ENCODE results near the gene ZC3H4. TPM values are rescaled to one million over a fixed set of nuclear protein-coding genes. Genes with fewer than 3 reads are reported as not detected.

Gene ZC3H4
- 10 to 100 TPM; 77.1 to 78.6 TPM for total RNA-seq

GRCh38 chr19:47112997-47113849, at the start of gene ZC3H4:
ZC3H4 (minus strand) TSS chr19:47113776; CDS start chr19:47112584, 1,192 bp downstream.
- Mint-ChIP-seq H3K9me3 (no peaks in the 10 kb centered on the region), H3K36me3 (peaks cover 34% of the 10 kb centered on the region), H3K27ac (peak within 1 kb of the TSS; percentile 97), H3K27me3 (no peaks in the 10 kb centered on the region), H3K4me1 (ENCODE audit: low read depth) (peaks cover 24% of the 10 kb centered on the region), H3K4me3 (peak within 1 kb of the TSS; percentile 85)
- ChIA-PET CTCF (interaction anchor here (0.6 to 4.8 kb wide), 22 partner anchors 11 to 262 kb away, joined by 3 to 31 read pairs (median 4); partner anchors contain the start of gene SAE1), POLR2A (interaction anchor here (0.5 to 9.4 kb wide), 24 partner anchors 13 to 1810 kb away, joined by 3 to 205 read pairs (median 4); partner anchors contain the start of genes CCDC9, SAE1 and SLC1A5)
- intact Hi-C loops (cut with micrococcal nuclease): loop anchor here (1.0 to 5.0 kb wide), 12 partner anchors 17 to 487 kb away; partner anchors contain the start of genes CCDC9, INAFM1, NAPA and SAE1
- peak; percentile 100 for DNase-seq

- DNase-seq: no peak
- intact Hi-C loops (cut with micrococcal nuclease): no loop called here
- H3K27ac Mint-ChIP-seq: no peak overlapping the region
- no peak overlapping the region for H3K4me3 Mint-ChIP-seq
- H3K9me3 Mint-ChIP-seq: no peaks in the 10 kb centered on the region
- peaks cover 40% of the 10 kb centered on the region for H3K4me1 Mint-ChIP-seq (ENCODE audit: low read depth)
- no peaks in the 10 kb centered on the region for H3K27me3 Mint-ChIP-seq
- H3K36me3 Mint-ChIP-seq: peaks cover 28% of the 10 kb centered on the region
- ChIA-PET CTCF (interaction anchor here (1.5 to 10.2 kb wide), 3 partner anchors 12 to 84 kb away, joined by 3 to 103 read pairs (median 28); no protein-coding TSS in a partner anchor), POLR2A (no interaction called here)
These were observed 48.4 kb upstream of the ZC3H4 start for GRCh38 chr19:47161876-47162489.

GRCh38 chr19:47158879-47159503, 45.4 kb upstream of the ZC3H4 start:
- Mint-ChIP-seq H3K4me1 (ENCODE audit: low read depth) (peaks cover 57% of the 10 kb centered on the region), H3K36me3 (peaks cover 44% of the 10 kb centered on the region), H3K4me3 (peak overlapping the region; percentile 43), H3K27me3 (no peaks in the 10 kb centered on the region), H3K27ac (peak overlapping the region; percentile 84), H3K9me3 (no peaks in the 10 kb centered on the region)
- ChIA-PET CTCF (interaction anchor here (0.5 to 10.2 kb wide), 16 partner anchors 9 to 146 kb away, joined by 3 to 103 read pairs (median 6); no protein-coding TSS in a partner anchor), POLR2A (interaction anchor here (0.7 to 3.4 kb wide), 15 partner anchors 9 to 85 kb away, joined by 3 to 22 read pairs (median 4); partner anchors contain the start of gene ZC3H4)
- peak; percentile 62 for DNase-seq
- intact Hi-C loops (cut with micrococcal nuclease): loop anchor here (1.0 to 2.0 kb wide), 4 partner anchors 13 to 68 kb away; no protein-coding TSS in a partner anchor

- CTCF ChIA-PET: interaction anchor here (0.5 to 10.2 kb wide), 14 partner anchors 8 to 145 kb away, joined by 3 to 103 read pairs (median 6); no protein-coding TSS in a partner anchor
- H3K9me3 Mint-ChIP-seq: no peaks in the 10 kb centered on the region
- peak overlapping the region; percentile 84 for H3K27ac Mint-ChIP-seq
- intact Hi-C loops (cut with micrococcal nuclease): loop anchor here (2.0 kb wide), 1 partner anchor 68 kb away; no protein-coding TSS in a partner anchor
- POLR2A ChIA-PET: interaction anchor here (0.7 to 3.4 kb wide), 13 partner anchors 10 to 86 kb away, joined by 3 to 22 read pairs (median 4); partner anchors contain the start of gene ZC3H4
- H3K36me3 Mint-ChIP-seq: peaks cover 45% of the 10 kb centered on the region
- H3K27me3 Mint-ChIP-seq: no peaks in the 10 kb centered on the region
- no peak for DNase-seq
- peaks cover 58% of the 10 kb centered on the region for H3K4me1 Mint-ChIP-seq (ENCODE audit: low read depth)
- peak overlapping the region; percentile 43 for H3K4me3 Mint-ChIP-seq
These were observed 44.8 kb upstream of the ZC3H4 start for GRCh38 chr19:47158367-47158791.

- Mint-ChIP-seq H3K9me3 (no peaks in the 10 kb centered on the region), H3K27ac (peak overlapping the region; percentile 84), H3K27me3 (no peaks in the 10 kb centered on the region), H3K36me3 (peaks cover 50% of the 10 kb centered on the region), H3K4me3 (peak overlapping the region; percentile 43), H3K4me1 (ENCODE audit: low read depth) (peaks cover 64% of the 10 kb centered on the region)
- intact Hi-C loops (cut with micrococcal nuclease): loop anchor here (2.0 kb wide), 1 partner anchor 69 kb away; no protein-coding TSS in a partner anchor
- POLR2A ChIA-PET: interaction anchor here (0.8 to 3.4 kb wide), 13 partner anchors 12 to 86 kb away, joined by 3 to 22 read pairs (median 4); partner anchors contain the start of gene ZC3H4
- CTCF ChIA-PET: interaction anchor here (0.8 to 10.2 kb wide), 18 partner anchors 7 to 145 kb away, joined by 3 to 103 read pairs (median 6); partner anchors contain the start of genes SAE1 and ZC3H4
- peak; percentile 49 for DNase-seq
These were observed 44.1 kb upstream of the ZC3H4 start for GRCh38 chr19:47157431-47158321.

GRCh38 chr19:47156861-47157430, 43.4 kb upstream of the ZC3H4 start:
- ChIA-PET CTCF (interaction anchor here (0.8 to 10.2 kb wide), 12 partner anchors 8 to 144 kb away, joined by 3 to 103 read pairs (median 6); partner anchors contain the start of genes SAE1 and ZC3H4), POLR2A (interaction anchor here (0.8 to 3.4 kb wide), 8 partner anchors 11 to 87 kb away, joined by 3 to 22 read pairs (median 6); partner anchors contain the start of gene ZC3H4)
- H3K4me3 Mint-ChIP-seq: no peak overlapping the region
- peaks cover 64% of the 10 kb centered on the region for H3K4me1 Mint-ChIP-seq (ENCODE audit: low read depth)
- peaks cover 58% of the 10 kb centered on the region for H3K36me3 Mint-ChIP-seq
- H3K9me3 Mint-ChIP-seq: no peaks in the 10 kb centered on the region
- H3K27me3 Mint-ChIP-seq: no peaks in the 10 kb centered on the region
- peak; percentile 36 for DNase-seq
- H3K27ac Mint-ChIP-seq: peak overlapping the region; percentile 80
- intact Hi-C loops (cut with micrococcal nuclease): no loop called here

DNA sequence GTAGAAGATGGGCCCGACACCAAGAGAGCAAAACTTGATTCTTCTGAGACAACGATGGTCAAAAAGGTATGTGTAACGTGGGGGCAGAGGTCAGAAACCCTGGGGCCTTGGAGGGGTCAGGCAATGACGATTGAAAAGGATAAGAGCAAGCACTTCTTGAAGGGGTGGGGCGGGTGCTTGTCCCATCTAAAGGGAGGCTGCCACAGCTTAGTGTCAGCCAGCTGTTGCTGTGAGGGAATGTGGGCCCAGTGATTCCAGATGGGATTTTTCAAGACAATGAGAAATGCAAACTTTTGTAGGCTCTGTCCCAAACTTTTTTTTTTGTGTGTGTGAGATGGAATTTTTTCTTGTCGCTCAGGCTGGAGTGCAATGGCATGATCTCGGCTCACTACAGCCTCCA, 41.6 kb upstream of the ZC3H4 start:
- DNase-seq: no peak
- intact Hi-C loops (cut with micrococcal nuclease): no loop called here
- H3K4me3 Mint-ChIP-seq: no peak overlapping the region
- H3K27ac Mint-ChIP-seq: peak overlapping the region; percentile 1
- ChIA-PET CTCF (interaction anchor here (0.6 to 10.2 kb wide), 4 partner anchors 31 to 164 kb away, joined by 4 to 103 read pairs (median 28); no protein-coding TSS in a partner anchor), POLR2A (interaction anchor here (0.7 kb wide), 1 partner anchor 70 kb away, joined by 3 read pairs; no protein-coding TSS in a partner anchor)
- no peaks in the 10 kb centered on the region for H3K27me3 Mint-ChIP-seq
- no peaks in the 10 kb centered on the region for H3K9me3 Mint-ChIP-seq
- peaks cover 69% of the 10 kb centered on the region for H3K4me1 Mint-ChIP-seq (ENCODE audit: low read depth)
- peaks cover 68% of the 10 kb centered on the region for H3K36me3 Mint-ChIP-seq

- Mint-ChIP-seq H3K27ac (peak overlapping the region; percentile 13), H3K9me3 (no peaks in the 10 kb centered on the region), H3K36me3 (peaks cover 68% of the 10 kb centered on the region), H3K4me1 (ENCODE audit: low read depth) (peaks cover 62% of the 10 kb centered on the region), H3K4me3 (no peak overlapping the region), H3K27me3 (no peaks in the 10 kb centered on the region)
- DNase-seq: no peak
- ChIA-PET CTCF (interaction anchor here (1.0 to 10.2 kb wide), 3 partner anchors 34 to 93 kb away, joined by 4 to 103 read pairs (median 6); no protein-coding TSS in a partner anchor), POLR2A (no interaction called here)
- intact Hi-C loops (cut with micrococcal nuclease): no loop called here
These were observed 39.7 kb upstream of the ZC3H4 start for GRCh38 chr19:47153266-47153665.

- intact Hi-C loops (cut with micrococcal nuclease): no loop called here
- H3K4me3 Mint-ChIP-seq: no peak overlapping the region
- POLR2A ChIA-PET: no interaction called here
- H3K4me1 Mint-ChIP-seq (ENCODE audit: low read depth): peaks cover 61% of the 10 kb centered on the region
- peaks cover 68% of the 10 kb centered on the region for H3K36me3 Mint-ChIP-seq
- no peak for DNase-seq
- H3K9me3 Mint-ChIP-seq: no peaks in the 10 kb centered on the region
- no peak overlapping the region for H3K27ac Mint-ChIP-seq
- CTCF ChIA-PET: interaction anchor here (11.0 kb wide), 1 partner anchor 94 kb away, joined by 151 read pairs; no protein-coding TSS in a partner anchor
- H3K27me3 Mint-ChIP-seq: no peaks in the 10 kb centered on the region
These were observed 39.1 kb upstream of the ZC3H4 start for GRCh38 chr19:47152632-47153031.

- CTCF ChIA-PET: interaction anchor here (11.0 kb wide), 1 partner anchor 94 kb away, joined by 151 read pairs; no protein-coding TSS in a partner anchor
- no peak overlapping the region for H3K27ac Mint-ChIP-seq
- intact Hi-C loops (cut with micrococcal nuclease): no loop called here
- H3K4me3 Mint-ChIP-seq: no peak overlapping the region
- POLR2A ChIA-PET: no interaction called here
- peaks cover 57% of the 10 kb centered on the region for H3K4me1 Mint-ChIP-seq (ENCODE audit: low read depth)
- H3K36me3 Mint-ChIP-seq: peaks cover 68% of the 10 kb centered on the region
- no peaks in the 10 kb centered on the region for H3K9me3 Mint-ChIP-seq
- H3K27me3 Mint-ChIP-seq: no peaks in the 10 kb centered on the region
- no peak for DNase-seq
These were observed 38.6 kb upstream of the ZC3H4 start for GRCh38 chr19:47152205-47152604.
